NB4 (cell line): ENCODE data around the gene A2M.

ENCODE experiments used
- DNase-seq: peaks from one replicate; pipeline ENCODE4 v3.0.0; 2010; ENCODE audit warnings: low read depth
- H3K4me3 ChIP-seq: one replicate; pipeline ENCODE4 v1.5.1; 2011; ENCODE audit warnings: mild to moderate bottlenecking, low read depth, low read length, moderate library complexity
- CTCF ChIP-seq: IDR thresholded peaks from one replicate; pipeline ENCODE4 v1.5.1; 2012; ENCODE audit warnings: low read depth, low read length
- MAX ChIP-seq: IDR thresholded peaks from 2 replicates; pipeline ENCODE4 v1.6.1; 2011; ENCODE audit warnings: low read depth, low read length
- MYC ChIP-seq: IDR thresholded peaks from 2 replicates; pipeline ENCODE4 v1.6.1; 2011; ENCODE audit warnings: low read depth, low read length
- POLR2A ChIP-seq: IDR thresholded peaks from 2 replicates; pipeline ENCODE4 v1.6.1; 2011; ENCODE audit warnings: mild to moderate bottlenecking; ENCODE audit not compliant: insufficient read length; ENCODE audit errors: extremely low read depth

The A2M gene

GRCh38 chr12:9091891-9092598, 23.7 kb downstream of the A2M start:
- no peak for DNase-seq
- H3K4me3 ChIP-seq = no peak overlapping the region
- no peak for TF ChIP-seq MYC
- no peak for TF ChIP-seq MAX
- no peak for TF ChIP-seq CTCF
- no peak for TF ChIP-seq POLR2A

- no peak for DNase-seq
- TF ChIP-seq POLR2A (no peak), CTCF (no peak), MYC (no peak), MAX (no peak)
- H3K4me3 ChIP-seq = no peak overlapping the region
Measured at GRCh38 chr12:9090220-9090619, 25.5 kb downstream of the A2M start.

- DNase-seq = no peak
- no peak overlapping the region for H3K4me3 ChIP-seq
- no peak for TF ChIP-seq MAX
- TF ChIP-seq CTCF = no peak
- no peak for TF ChIP-seq MYC
- no peak for TF ChIP-seq POLR2A
Measured at GRCh38 chr12:9087087-9087835, 28.5 kb downstream of the A2M start.

GRCh38 chr12:9086087-9086486, 29.6 kb downstream of the A2M start:
- TF ChIP-seq MYC = no peak
- no peak for TF ChIP-seq CTCF
- no peak for TF ChIP-seq MAX
- TF ChIP-seq POLR2A = no peak
- H3K4me3 ChIP-seq = no peak overlapping the region

GRCh38 chr12:9084417-9084816, 31.3 kb downstream of the A2M start:
- DNase-seq = no peak
- H3K4me3 ChIP-seq = no peak overlapping the region
- TF ChIP-seq MAX = no peak
- no peak for TF ChIP-seq POLR2A

More at GRCh38 chr12:9086087-9086486, 29.6 kb downstream of the A2M start:
- DNase-seq = no peak

- TF ChIP-seq MAX (no peak), POLR2A (no peak), CTCF (no peak), MYC (no peak)
- no peak overlapping the region for H3K4me3 ChIP-seq
- no peak for DNase-seq
Measured at GRCh38 chr12:9083793-9084192, 31.9 kb downstream of the A2M start.
